Measurements from ENCODE around the gene ARX. TPM values are rescaled to one million over a fixed set of nuclear protein-coding genes. Genes with fewer than 3 reads are reported as not detected.

ARX gene
- total and polyA plus RNA-seq, 5 experiments from 2014 or later, result not detected

DNA sequence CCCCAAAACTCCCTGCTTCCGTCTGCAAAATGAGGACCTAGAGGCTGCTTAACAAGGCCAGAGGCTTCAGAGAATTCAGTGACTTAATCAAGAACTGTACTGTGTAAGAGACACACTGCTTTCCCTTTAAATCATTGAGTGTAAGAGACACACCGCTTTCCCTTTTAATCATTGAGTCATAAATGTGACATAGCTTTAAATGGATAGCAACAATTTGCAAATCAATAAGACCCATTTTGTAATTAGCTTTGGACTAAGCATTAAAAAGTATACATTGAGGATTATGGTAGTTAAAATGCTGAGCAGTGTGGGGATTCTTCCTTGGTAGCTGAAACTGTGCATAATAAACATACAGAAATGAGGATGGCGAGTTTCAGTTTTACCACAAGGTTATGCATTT lies 31.8 kb downstream of the ARX start:
- Mint-ChIP-seq H3K36me3 (peaks cover 4 to 10% (median 5%) of the 10 kb centered on the region in 3 donors), H3K4me1 (no peaks in the 10 kb centered on the region), H3K9me3 (no peaks in the 10 kb centered on the region), H3K27ac (no peak overlapping the region), H3K27me3 (no peaks in the 10 kb centered on the region), H3K4me3 (no peak overlapping the region)
- DNase-seq (no peak), ATAC-seq (no peak)
- POLR2A ChIA-PET, result no interaction called here

- no peak overlapping the region for H3K27ac Mint-ChIP-seq
- H3K9me3 Mint-ChIP-seq, result no peaks in the 10 kb centered on the region
- no peaks in the 10 kb centered on the region for H3K27me3 Mint-ChIP-seq
- POLR2A ChIA-PET, result no interaction called here
- no peak for DNase-seq
- H3K4me3 Mint-ChIP-seq, result no peak overlapping the region
- H3K4me1 Mint-ChIP-seq, result no peaks in the 10 kb centered on the region
- no peak for ATAC-seq
- peaks cover 4 to 10% (median 4%) of the 10 kb centered on the region in 3 donors for H3K36me3 Mint-ChIP-seq
These were observed 33.3 kb downstream of the ARX start for GRCh38 chrX:24982306-24982965.

DNA sequence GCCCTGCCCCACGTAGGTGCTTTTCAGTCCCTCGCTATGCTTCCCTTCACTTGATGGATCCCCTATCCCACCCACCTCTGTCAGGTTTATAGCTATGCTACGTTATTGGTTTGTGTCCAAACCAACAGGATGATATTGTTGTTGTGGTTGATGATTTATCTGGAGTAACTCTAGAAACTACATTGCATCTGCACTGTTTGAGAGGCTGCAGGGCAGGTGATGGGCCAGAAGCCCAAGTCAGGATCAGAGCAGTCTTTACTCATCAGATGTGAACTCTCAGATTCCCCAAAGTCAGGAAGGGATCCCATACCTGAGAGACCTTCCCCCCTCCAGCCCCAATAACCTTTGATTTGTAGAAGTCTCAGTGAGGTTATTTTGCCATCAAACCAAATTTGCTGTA lies 34.7 kb downstream of the ARX start:
- peaks cover 0 to 1% (median 0%) of the 10 kb centered on the region in 9 donors for H3K9me3 Mint-ChIP-seq
- ATAC-seq (no peak), DNase-seq (no peak)
- peaks cover 2 to 8% (median 4%) of the 10 kb centered on the region in 3 donors for H3K36me3 Mint-ChIP-seq
- POLR2A ChIA-PET, result no interaction called here
- H3K4me3 Mint-ChIP-seq, result no peak overlapping the region
- H3K27me3 Mint-ChIP-seq, result no peaks in the 10 kb centered on the region
- no peaks in the 10 kb centered on the region for H3K4me1 Mint-ChIP-seq
- no peak overlapping the region for H3K27ac Mint-ChIP-seq

- Mint-ChIP-seq H3K36me3 (peaks cover under 1 to 5% (median 2%) of the 10 kb centered on the region in 3 donors), H3K4me1 (no peaks in the 10 kb centered on the region), H3K4me3 (no peak overlapping the region), H3K27me3 (no peaks in the 10 kb centered on the region), H3K27ac (no peak overlapping the region), H3K9me3 (peaks cover 0 to 3% (median 0%) of the 10 kb centered on the region in 9 donors)
- POLR2A ChIA-PET, result no interaction called here
- ATAC-seq (no peak), DNase-seq (no peak)
These were observed 36.7 kb downstream of the ARX start for GRCh38 chrX:24979081-24979480.

- DNase-seq, result no peak
- Mint-ChIP-seq H3K36me3 (peaks cover 0 to 9% (median 7%) of the 10 kb centered on the region in 3 donors), H3K4me3 (no peak overlapping the region), H3K9me3 (peaks cover 0 to 4% (median 0%) of the 10 kb centered on the region in 9 donors), H3K4me1 (no peaks in the 10 kb centered on the region), H3K27ac (no peak overlapping the region), H3K27me3 (no peaks in the 10 kb centered on the region)
- POLR2A ChIA-PET, result no interaction called here
- no peak for ATAC-seq
These were observed 46.0 kb downstream of the ARX start for GRCh38 chrX:24969812-24970211.

DNA sequence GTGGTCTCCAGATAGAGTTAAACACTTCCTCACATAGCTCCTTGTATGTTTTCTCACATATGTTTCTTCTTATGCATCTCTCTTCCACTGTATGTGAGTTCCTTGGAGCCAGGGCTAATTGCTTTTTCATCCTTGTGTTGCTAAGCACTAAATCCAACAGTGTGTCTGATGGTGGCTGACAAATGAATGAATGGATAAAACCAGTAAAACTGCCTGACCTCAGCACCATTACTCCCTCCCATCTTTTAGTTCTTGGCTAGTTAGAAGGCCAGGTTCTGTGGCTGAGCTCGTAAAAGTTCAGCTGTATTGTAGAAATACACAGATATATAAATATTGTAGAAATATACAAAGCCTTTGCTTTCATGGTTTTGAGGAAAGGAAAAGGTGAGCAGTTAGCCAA lies 50.4 kb downstream of the ARX start:
- Mint-ChIP-seq H3K4me3 (no peak overlapping the region), H3K27me3 (no peaks in the 10 kb centered on the region), H3K9me3 (peaks cover 0 to under 1% (median 0%) of the 10 kb centered on the region in 9 donors), H3K36me3 (peaks cover 0 to 7% (median 6%) of the 10 kb centered on the region in 3 donors), H3K4me1 (no peaks in the 10 kb centered on the region), H3K27ac (no peak overlapping the region)
- DNase-seq (no peak), ATAC-seq (no peak)
- POLR2A ChIA-PET, result no interaction called here

GRCh38 chrX:24963823-24964222 lies 51.9 kb downstream of the ARX start:
- no peaks in the 10 kb centered on the region for H3K9me3 Mint-ChIP-seq
- H3K4me1 Mint-ChIP-seq, result no peaks in the 10 kb centered on the region
- no peaks in the 10 kb centered on the region for H3K27me3 Mint-ChIP-seq
- POLR2A ChIA-PET, result no interaction called here
- no peak overlapping the region for H3K27ac Mint-ChIP-seq
- no peak overlapping the region for H3K4me3 Mint-ChIP-seq
- DNase-seq, result no peak
- ATAC-seq, result no peak
- peaks cover 0 to 4% (median 0%) of the 10 kb centered on the region in 3 donors for H3K36me3 Mint-ChIP-seq

- Mint-ChIP-seq H3K27ac (no peak overlapping the region), H3K4me3 (no peak overlapping the region), H3K36me3 (peaks cover 0 to 3% (median 0%) of the 10 kb centered on the region in 3 donors), H3K27me3 (no peaks in the 10 kb centered on the region), H3K9me3 (no peaks in the 10 kb centered on the region), H3K4me1 (no peaks in the 10 kb centered on the region)
- ATAC-seq (no peak), DNase-seq (no peak)
- POLR2A ChIA-PET, result no interaction called here
These were observed 54.0 kb downstream of the ARX start for GRCh38 chrX:24961809-24962208.

- ATAC-seq (no peak), DNase-seq (no peak)
- Mint-ChIP-seq H3K4me3 (no peak overlapping the region), H3K27me3 (no peaks in the 10 kb centered on the region), H3K36me3 (no peaks in the 10 kb centered on the region), H3K9me3 (no peaks in the 10 kb centered on the region), H3K4me1 (peaks cover 0 to 5% (median 2%) of the 10 kb centered on the region in 4 donors), H3K27ac (no peak overlapping the region)
- POLR2A ChIA-PET, result no interaction called here
These were observed 58.9 kb downstream of the ARX start for GRCh38 chrX:24956828-24957227.

DNA sequence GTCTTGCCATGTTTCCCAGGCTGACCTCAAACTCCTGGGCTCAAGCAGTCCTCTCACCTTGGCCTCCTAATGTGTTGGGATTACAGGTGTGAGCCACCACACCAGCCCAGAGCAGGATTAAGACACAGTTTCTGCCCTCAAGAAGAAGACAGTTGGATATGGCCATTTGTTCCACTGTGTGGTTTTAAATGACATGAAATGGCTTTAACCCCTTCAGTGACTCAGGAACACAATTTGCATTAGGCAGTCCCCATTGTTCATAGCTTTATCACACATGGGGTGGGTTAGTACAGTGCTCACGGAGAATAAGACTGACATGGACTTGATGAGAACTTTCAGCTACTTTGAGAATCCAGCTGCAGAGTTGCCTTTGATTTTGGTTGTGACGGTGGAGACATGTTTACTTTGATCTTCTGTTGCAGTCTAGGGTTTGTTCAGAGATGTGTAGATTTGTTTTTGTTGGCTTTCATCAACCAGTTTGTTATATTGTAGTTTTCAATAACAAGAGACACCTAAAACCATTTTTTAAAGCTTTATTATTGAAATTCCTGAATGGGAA lies 60.3 kb downstream of the ARX start:
- DNase-seq, result no peak
- ATAC-seq, result no peak
- Mint-ChIP-seq H3K9me3 (no peaks in the 10 kb centered on the region), H3K4me1 (peaks cover 0 to 5% (median 2%) of the 10 kb centered on the region in 4 donors), H3K27ac (no peak overlapping the region), H3K4me3 (no peak overlapping the region), H3K36me3 (no peaks in the 10 kb centered on the region), H3K27me3 (no peaks in the 10 kb centered on the region)
- POLR2A ChIA-PET, result no interaction called here

- ATAC-seq (no peak), DNase-seq (no peak)
- Mint-ChIP-seq H3K4me3 (no peak overlapping the region), H3K27me3 (no peaks in the 10 kb centered on the region), H3K4me1 (peaks cover 0 to 5% (median 2%) of the 10 kb centered on the region in 4 donors), H3K36me3 (peaks cover 0 to 2% (median 0%) of the 10 kb centered on the region in 3 donors), H3K27ac (no peak overlapping the region), H3K9me3 (no peaks in the 10 kb centered on the region)
- POLR2A ChIA-PET, result no interaction called here
These were observed 61.0 kb downstream of the ARX start for GRCh38 chrX:24954732-24955131.
